Neural progenitor cell (in vitro differentiated cells): ENCODE results near the gene TOX2.

Source experiments
- EZH2 ChIP-seq: fragments of 200-600 bp; sonication (generic); IDR thresholded peaks from 2 replicates; pipeline ENCODE4 v1.6.1; 2017; ENCODE audit warnings: antibody characterized with exemption, mild to moderate bottlenecking, moderate library complexity
- EZH2phosphoT487 ChIP-seq: fragments of 200-600 bp; sonication (generic); IDR thresholded peaks from 2 replicates; pipeline ENCODE4 v1.6.1; 2017; ENCODE audit warnings: antibody characterized with exemption
- TF ChIP-seq, protein P1 (sequence below): fragments of 200-600 bp; sonication (generic); IDR thresholded peaks from 2 replicates; pipeline ENCODE4 v1.5.1; 2017; ENCODE audit warnings: antibody characterized with exemption, mild to moderate bottlenecking

DNA sequence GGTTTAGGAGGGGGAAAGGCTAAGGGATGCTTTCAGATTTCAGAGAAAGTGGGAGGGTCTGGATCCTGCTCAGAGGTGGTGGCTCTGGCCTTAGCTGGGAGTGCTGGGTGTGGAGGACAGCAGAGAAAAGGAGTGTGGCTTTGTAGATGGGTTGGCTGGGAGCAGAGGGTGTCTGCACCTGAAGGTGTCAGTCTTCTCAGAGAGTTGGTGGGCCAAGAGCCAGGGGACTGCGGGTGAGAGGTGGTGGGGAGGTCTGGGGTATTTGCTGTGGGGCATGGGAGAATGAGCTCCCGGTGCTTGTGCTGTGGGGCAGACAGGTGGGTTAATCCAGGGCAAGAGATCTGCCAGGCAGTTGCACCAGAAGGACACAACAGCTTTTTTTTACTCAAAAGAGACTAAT, 67.4 kb downstream of the TOX2 start:
- TF ChIP-seq, protein P1, sequence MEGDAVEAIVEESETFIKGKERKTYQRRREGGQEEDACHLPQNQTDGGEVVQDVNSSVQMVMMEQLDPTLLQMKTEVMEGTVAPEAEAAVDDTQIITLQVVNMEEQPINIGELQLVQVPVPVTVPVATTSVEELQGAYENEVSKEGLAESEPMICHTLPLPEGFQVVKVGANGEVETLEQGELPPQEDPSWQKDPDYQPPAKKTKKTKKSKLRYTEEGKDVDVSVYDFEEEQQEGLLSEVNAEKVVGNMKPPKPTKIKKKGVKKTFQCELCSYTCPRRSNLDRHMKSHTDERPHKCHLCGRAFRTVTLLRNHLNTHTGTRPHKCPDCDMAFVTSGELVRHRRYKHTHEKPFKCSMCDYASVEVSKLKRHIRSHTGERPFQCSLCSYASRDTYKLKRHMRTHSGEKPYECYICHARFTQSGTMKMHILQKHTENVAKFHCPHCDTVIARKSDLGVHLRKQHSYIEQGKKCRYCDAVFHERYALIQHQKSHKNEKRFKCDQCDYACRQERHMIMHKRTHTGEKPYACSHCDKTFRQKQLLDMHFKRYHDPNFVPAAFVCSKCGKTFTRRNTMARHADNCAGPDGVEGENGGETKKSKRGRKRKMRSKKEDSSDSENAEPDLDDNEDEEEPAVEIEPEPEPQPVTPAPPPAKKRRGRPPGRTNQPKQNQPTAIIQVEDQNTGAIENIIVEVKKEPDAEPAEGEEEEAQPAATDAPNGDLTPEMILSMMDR = no peak
- no peak for TF ChIP-seq EZH2
- no peak for TF ChIP-seq EZH2phosphoT487
